Measurements from ENCODE around the gene ZNF132.
"Not testable (repeated sequence)": the region's sequence is repeated elsewhere in the genome, so short reads cannot be mapped to it uniquely, and the experiment has no call there.

ZNF132 gene

GRCh38 chr19:58439576-58440554, at the start of gene ZNF132:
TSS of gene ZNF132 (minus strand) at chr19:58440153. CDS start at chr19:58439821, 332 bp downstream.
- DNase-seq (ENCODE audit: low read depth, low spot score) = peak; percentile 100

- DNase-seq (ENCODE audit: low read depth, low spot score) = not testable (repeated sequence)
Measured at GRCh38 chr19:58484349-58484748, 44.4 kb upstream of the ZNF132 start.

- no peak for DNase-seq (ENCODE audit: low read depth, low spot score)
Measured at GRCh38 chr19:58483776-58484175, 43.8 kb upstream of the ZNF132 start.

- DNase-seq (ENCODE audit: low read depth, low spot score) = no peak
Measured at GRCh38 chr19:58482372-58482771, 42.4 kb upstream of the ZNF132 start.

- no peak for DNase-seq (ENCODE audit: low read depth, low spot score)
Measured at GRCh38 chr19:58480831-58481230, 40.9 kb upstream of the ZNF132 start.

GRCh38 chr19:58480481-58480830, 40.5 kb upstream of the ZNF132 start:
- no peak for DNase-seq (ENCODE audit: low read depth, low spot score)

- DNase-seq (ENCODE audit: low read depth, low spot score) = no peak
Measured at GRCh38 chr19:58479736-58480480, 40.0 kb upstream of the ZNF132 start.

GRCh38 chr19:58479303-58479702, 39.4 kb upstream of the ZNF132 start:
- DNase-seq (ENCODE audit: low read depth, low spot score) = no peak

- no peak for DNase-seq (ENCODE audit: low read depth, low spot score)
Measured at GRCh38 chr19:58477871-58478270, 37.9 kb upstream of the ZNF132 start.

GRCh38 chr19:58477130-58477529, 37.2 kb upstream of the ZNF132 start:
- no peak for DNase-seq (ENCODE audit: low read depth, low spot score)

GRCh38 chr19:58476498-58477015, 36.6 kb upstream of the ZNF132 start:
- no peak for DNase-seq (ENCODE audit: low read depth, low spot score)

GRCh38 chr19:58475714-58476497, 36.0 kb upstream of the ZNF132 start, which contains the start of gene ZNF446:
TSS of gene ZNF446 (plus strand) at chr19:58476352. CDS start at chr19:58477219, 867 bp downstream.
- DNase-seq (ENCODE audit: low read depth, low spot score) = peak; percentile 98

- DNase-seq (ENCODE audit: low read depth, low spot score) = no peak
Measured at GRCh38 chr19:58474997-58475713, 35.2 kb upstream of the ZNF132 start.

GRCh38 chr19:58474291-58474996, 34.5 kb upstream of the ZNF132 start:
- peak; percentile 86 for DNase-seq (ENCODE audit: low read depth, low spot score)

GRCh38 chr19:58473775-58474174, 33.8 kb upstream of the ZNF132 start:
- no peak for DNase-seq (ENCODE audit: low read depth, low spot score)

GRCh38 chr19:58471736-58472135, 31.8 kb upstream of the ZNF132 start:
- DNase-seq (ENCODE audit: low read depth, low spot score) = no peak

GRCh38 chr19:58470837-58471543, 31.0 kb upstream of the ZNF132 start:
- not testable (repeated sequence) for DNase-seq (ENCODE audit: low read depth, low spot score)

- DNase-seq (ENCODE audit: low read depth, low spot score) = no peak
Measured at GRCh38 chr19:58469241-58470013, 29.5 kb upstream of the ZNF132 start.
